Spleen (tissue), 7 donors: ENCODE results near the gene DTWD1.

Source experiments
- CTCF ChIP-seq, 11 experiments: fragments of 200-600 bp in 7 of 11; fragments of 450-650 bp in 4 of 11; sonication (generic) in 4 of 11; IDR thresholded peaks in 8 of 11; conservative IDR thresholded peaks in 3 of 11; 1 replicate in 7 of 11; 2 replicates in 4 of 11; pipeline versions ENCODE4 v1.4.0 to v1.8.0; 2016 to 2021; ENCODE audit warnings: antibody characterized with exemption in 11 of 11, inconsistent platforms in 4 of 11, mild to moderate bottlenecking in 1 of 11
- POLR2A ChIP-seq, 3 donors: fragments of 450-650 bp; IDR thresholded peaks; one replicate each; pipeline ENCODE4 v1.5.1; 2017; ENCODE audit warnings: antibody characterized with exemption in 3 of 3, mild to moderate bottlenecking in 1 of 3
- POLR2AphosphoS5 ChIP-seq, 3 donors: sonication (generic); formaldehyde crosslinking; IDR thresholded peaks; one replicate each; pipeline ENCODE4 v1.5.1; 2017; ENCODE audit warnings: antibody characterized with exemption in 3 of 3
- donor health status: DM: no; HTN: no; CAD: no; lungs with moderate emphysema.
- donor health status: DM: no; HTN: no; CAD: no.
- donor health status: DM: no; HTN: no; CAD: no.

- TF ChIP-seq CTCF (IDR thresholded peaks at IDR 0.05 in 8 of 11, conservative IDR thresholded peaks at IDR 0.05 in 3 of 11): no peak
- TF ChIP-seq POLR2A (IDR thresholded peaks at IDR 0.05): no peak
- no peak for TF ChIP-seq POLR2AphosphoS5 (IDR thresholded peaks at IDR 0.05)
Measured at GRCh38 chr15:49692514-49693090, 71.8 kb downstream of the DTWD1 start.
